GM18526 (cell line): ENCODE data around the gene SPEN.

Experiments used
- POLR2A ChIP-seq: IDR thresholded peaks from 3 replicates; pipeline ENCODE4 v1.6.1; 2011; ENCODE audit not compliant: insufficient read length; ENCODE audit errors: extremely low read depth

Gene SPEN

GRCh38 chr1:15916417-15916816 is 68.9 kb downstream of the SPEN start:
- TF ChIP-seq POLR2A, result no peak

GRCh38 chr1:15916916-15917315 is 69.4 kb downstream of the SPEN start:
- TF ChIP-seq POLR2A, result no peak

- no peak for TF ChIP-seq POLR2A
Measured at GRCh38 chr1:15918962-15919715, 71.6 kb downstream of the SPEN start.

DNA sequence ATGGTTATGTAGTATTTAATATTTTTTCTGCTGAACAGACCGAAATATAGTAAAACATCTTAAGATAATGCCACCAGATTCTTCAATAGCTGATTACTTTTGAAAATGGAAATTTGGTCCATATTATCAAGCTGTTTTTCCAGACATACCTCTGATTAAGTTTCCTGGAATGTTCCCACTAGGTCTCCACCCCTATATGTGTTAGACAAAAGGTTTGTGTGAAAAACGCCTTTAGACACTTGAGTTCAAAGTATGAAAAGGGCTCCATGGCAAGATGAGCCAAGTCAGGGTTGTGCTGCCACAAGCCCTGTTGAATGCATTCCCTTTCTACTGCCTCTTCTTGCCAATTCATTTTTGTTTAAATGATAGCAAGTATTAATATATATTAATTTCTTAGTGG is 75.7 kb downstream of the SPEN start:
- no peak for TF ChIP-seq POLR2A

DNA sequence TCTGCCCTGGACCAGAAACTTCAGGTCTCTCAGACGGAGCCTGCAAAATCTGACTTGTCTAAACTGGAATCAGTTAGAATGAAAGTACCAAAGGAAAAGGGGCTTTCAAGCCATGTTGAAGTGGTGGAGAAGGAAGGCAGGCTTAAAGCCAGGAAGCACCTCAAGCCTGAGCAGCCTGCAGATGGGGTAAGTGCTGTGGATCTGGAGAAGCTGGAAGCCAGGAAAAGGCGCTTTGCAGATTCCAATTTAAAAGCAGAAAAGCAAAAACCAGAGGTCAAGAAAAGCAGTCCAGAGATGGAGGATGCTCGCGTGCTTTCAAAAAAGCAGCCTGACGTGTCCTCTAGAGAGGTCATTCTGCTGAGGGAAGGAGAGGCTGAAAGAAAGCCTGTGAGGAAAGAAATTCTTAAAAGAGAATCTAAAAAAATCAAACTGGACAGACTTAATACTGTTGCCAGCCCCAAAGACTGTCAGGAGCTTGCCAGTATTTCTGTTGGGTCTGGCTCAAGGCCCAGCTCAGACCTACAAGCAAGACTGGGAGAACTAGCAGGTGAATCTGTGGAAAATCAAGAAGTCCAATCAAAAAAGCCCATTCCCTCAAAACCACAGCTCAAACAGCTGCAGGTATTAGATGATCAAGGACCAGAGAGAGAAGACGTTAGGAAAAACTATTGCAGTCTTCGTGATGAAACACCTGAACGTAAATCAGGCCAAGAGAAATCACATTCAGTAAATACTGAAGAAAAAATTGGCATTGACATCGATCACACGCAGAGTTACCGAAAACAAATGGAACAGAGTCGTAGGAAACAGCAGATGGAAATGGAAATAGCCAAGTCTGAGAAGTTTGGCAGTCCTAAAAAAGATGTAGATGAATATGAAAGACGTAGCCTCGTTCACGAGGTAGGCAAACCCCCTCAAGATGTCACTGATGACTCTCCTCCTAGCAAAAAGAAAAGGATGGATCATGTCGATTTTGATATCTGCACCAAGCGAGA is 81.8 kb downstream of the SPEN start:
- TF ChIP-seq POLR2A, result no peak

- TF ChIP-seq POLR2A, result no peak
Measured at GRCh38 chr1:15931401-15931800, 83.9 kb downstream of the SPEN start.

GRCh38 chr1:15931884-15932283 is 84.4 kb downstream of the SPEN start:
- TF ChIP-seq POLR2A, result no peak

GRCh38 chr1:15932612-15933011 is 85.1 kb downstream of the SPEN start:
- no peak for TF ChIP-seq POLR2A

GRCh38 chr1:15933684-15934083 is 86.2 kb downstream of the SPEN start:
- TF ChIP-seq POLR2A, result no peak

- no peak for TF ChIP-seq POLR2A
Measured at GRCh38 chr1:15934211-15935055, 86.9 kb downstream of the SPEN start.

DNA sequence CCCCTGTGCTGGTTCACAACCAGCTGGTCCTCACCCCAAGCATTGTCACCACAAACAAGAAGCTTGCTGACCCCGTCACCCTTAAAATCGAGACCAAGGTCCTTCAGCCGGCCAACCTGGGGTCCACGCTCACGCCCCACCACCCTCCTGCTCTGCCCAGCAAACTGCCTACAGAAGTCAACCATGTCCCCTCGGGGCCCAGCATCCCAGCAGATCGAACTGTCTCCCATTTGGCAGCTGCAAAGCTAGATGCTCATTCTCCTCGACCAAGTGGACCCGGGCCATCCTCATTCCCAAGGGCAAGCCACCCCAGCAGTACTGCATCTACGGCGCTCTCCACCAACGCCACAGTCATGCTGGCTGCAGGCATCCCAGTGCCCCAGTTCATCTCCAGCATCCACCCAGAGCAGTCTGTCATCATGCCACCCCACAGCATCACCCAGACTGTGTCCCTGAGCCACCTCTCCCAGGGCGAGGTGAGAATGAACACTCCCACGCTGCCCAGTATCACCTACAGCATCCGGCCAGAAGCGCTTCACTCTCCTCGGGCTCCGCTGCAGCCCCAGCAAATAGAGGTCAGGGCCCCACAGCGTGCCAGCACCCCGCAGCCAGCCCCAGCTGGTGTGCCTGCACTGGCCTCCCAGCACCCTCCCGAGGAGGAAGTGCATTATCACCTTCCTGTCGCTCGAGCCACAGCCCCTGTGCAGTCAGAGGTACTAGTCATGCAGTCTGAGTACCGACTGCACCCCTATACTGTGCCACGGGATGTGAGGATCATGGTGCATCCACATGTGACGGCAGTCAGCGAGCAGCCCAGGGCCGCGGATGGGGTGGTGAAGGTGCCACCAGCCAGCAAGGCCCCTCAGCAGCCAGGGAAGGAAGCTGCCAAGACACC is 87.8 kb downstream of the SPEN start:
- no peak for TF ChIP-seq POLR2A

DNA sequence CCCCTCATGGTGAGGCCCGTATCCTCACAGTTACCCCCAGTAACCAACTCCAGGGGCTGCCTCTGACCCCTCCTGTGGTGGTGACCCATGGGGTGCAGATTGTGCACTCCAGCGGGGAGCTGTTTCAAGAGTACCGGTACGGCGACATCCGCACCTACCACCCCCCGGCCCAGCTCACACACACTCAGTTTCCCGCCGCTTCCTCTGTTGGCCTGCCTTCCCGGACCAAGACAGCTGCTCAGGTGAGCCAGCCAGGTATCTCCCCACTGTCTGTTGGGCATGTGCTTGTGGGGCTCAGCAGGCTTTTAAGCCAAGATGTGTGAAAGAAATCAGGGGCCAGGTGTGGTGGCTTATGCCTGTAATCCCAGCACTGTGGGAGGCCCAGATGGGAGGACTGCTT is 88.5 kb downstream of the SPEN start:
- no peak for TF ChIP-seq POLR2A

- TF ChIP-seq POLR2A, result no peak
Measured at GRCh38 chr1:15937146-15937545, 89.6 kb downstream of the SPEN start.

DNA sequence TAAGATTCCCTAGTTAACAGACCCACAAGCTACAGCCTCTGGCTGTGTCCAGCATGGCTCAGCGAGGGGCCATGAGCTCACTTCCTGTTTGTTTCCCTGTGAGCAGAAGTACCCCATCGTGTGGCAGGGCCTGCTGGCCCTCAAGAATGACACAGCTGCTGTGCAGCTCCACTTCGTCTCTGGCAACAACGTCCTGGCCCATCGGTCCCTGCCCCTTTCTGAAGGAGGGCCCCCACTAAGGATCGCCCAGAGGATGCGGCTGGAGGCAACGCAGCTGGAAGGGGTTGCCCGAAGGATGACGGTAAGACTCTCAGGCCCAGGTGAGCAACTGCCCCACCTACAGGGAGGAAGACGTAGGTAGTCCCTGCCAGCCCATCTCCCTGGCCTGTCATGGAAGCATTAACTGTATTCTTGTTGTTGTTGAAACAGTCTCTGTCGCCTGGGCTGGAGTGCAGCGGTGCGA is 90.2 kb downstream of the SPEN start:
- no peak for TF ChIP-seq POLR2A

DNA sequence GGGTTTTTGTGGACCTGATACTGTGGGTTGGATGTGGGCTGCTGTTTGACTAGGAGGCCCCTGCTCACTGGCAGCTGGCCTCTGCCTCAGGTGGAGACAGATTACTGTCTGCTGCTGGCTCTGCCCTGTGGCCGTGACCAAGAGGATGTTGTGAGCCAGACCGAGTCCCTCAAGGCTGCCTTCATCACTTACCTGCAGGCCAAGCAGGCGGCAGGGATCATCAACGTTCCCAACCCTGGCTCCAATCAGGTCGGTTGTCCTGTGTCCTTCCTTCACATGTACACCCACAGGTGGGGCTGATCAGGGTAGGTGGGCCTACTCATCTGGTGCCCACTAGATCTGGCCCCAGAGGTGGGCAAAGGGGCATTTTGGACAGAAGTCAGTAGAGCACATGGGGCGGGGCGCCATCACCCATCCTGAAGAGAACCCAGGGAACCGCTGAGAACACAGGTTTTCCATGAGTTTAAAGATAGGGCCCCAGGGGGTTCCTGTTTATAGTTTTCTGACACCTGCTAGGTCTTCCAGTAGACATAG is 91.2 kb downstream of the SPEN start:
- TF ChIP-seq POLR2A, result no peak
